K562 (cell line): ENCODE measurements around the gene PLXNA2. TPM values are rescaled to one million over a fixed set of nuclear protein-coding genes. Genes with fewer than 3 reads are reported as not detected.

Experiments used
- ATAC-seq: fragments of 200-7000 bp; cut with Tn5 transposase; 3 replicates; pipeline ENCODE4 v1.9.1; 2020; ENCODE audit warnings: moderate library complexity
- BruUV-seq: library from RNA; stranded (reverse); fragments of 400-500 nt; replicated peaks from 2 replicates; lab custom pipeline; 2021; lab: Mats Ljungman, UMichigan
- CTCF ChIA-PET: fragments of 300-600 bp; formaldehyde crosslinking; extraction: SDS; loops from one replicate; lab custom pipeline; 2021; ENCODE audit warnings: low intra/inter-chr PET ratio; lab: Yijun Ruan, JAX
- POLR2A ChIA-PET: fragments of 300-600, 350-650 bp; sonication (Branson Sonifier 250); formaldehyde crosslinking; extraction: SDS; loops from one replicate; lab custom pipeline; 2021; ENCODE audit warnings: antibody characterized with exemption, inconsistent platforms; lab: Yijun Ruan, JAX
- DNase-seq, 4 experiments: peaks; one replicate each; pipeline versions ENCODE4 v3.0.0 to v3.0.0-alpha.2; 2011 to 2018; ENCODE audit warnings: low spot score in 3 of 4, mixed read lengths in 3 of 4; ENCODE audit errors: extremely low read depth in 1 of 4
- FAIRE-seq: peaks from 2 replicates; lab custom pipeline; 2011; peaks lifted over from hg19 to GRCh38; lab: Jason Lieb, UNC
- H2AFZ ChIP-seq: 2 replicates; pipeline ENCODE4 v1.6.0; 2011; ENCODE audit warnings: low read depth, low read length, control low read depth, inconsistent platforms
- H3K27ac ChIP-seq: fragments of 200-600 bp; 3 replicates; pipeline ENCODE4 v1.8.0; 2011; ENCODE audit warnings: low read depth, mild to moderate bottlenecking, control low read depth, inconsistent platforms, low read length, moderate library complexity, mixed read lengths; ENCODE audit errors: extremely low read depth
- H3K27me3 ChIP-seq, 2 experiments: fragments of 300-600 bp in 1 of 2; 2 replicates in 1 of 2; 3 replicates in 1 of 2; pipeline versions ENCODE4 v1.6.0 to v1.8.0; 2011; ENCODE audit warnings: inconsistent platforms in 2 of 2, low read length in 2 of 2, mild to moderate bottlenecking in 1 of 2, mixed read lengths in 1 of 2, moderate library complexity in 1 of 2; ENCODE audit not compliant: control insufficient read depth in 2 of 2, insufficient read depth in 2 of 2
- H3K36me3 ChIP-seq: fragments of 300-600 bp; 3 replicates; pipeline ENCODE4 v1.8.0; 2011; ENCODE audit warnings: mild to moderate bottlenecking, low read length, inconsistent platforms; ENCODE audit not compliant: control insufficient read depth, insufficient read depth
- H3K4me1 ChIP-seq, 2 experiments: fragments of 200-600 bp in 1 of 2; replicated peaks in 1 of 2; 2 replicates in 1 of 2; 3 replicates in 1 of 2; pipeline versions ENCODE4 v1.5.1 to v1.8.0; 2011; ENCODE audit warnings: inconsistent platforms in 2 of 2, low read length in 2 of 2, mild to moderate bottlenecking in 1 of 2, mixed read lengths in 1 of 2, moderate library complexity in 1 of 2; ENCODE audit not compliant: control insufficient read depth in 2 of 2, insufficient read depth in 2 of 2
- H3K4me2 ChIP-seq: 2 replicates; pipeline ENCODE4 v1.6.1; 2011; ENCODE audit warnings: low read length, control low read depth, inconsistent platforms, mixed read lengths; ENCODE audit not compliant: insufficient read depth
- H3K4me3 ChIP-seq: fragments of 200-600 bp; sonication (generic), shearing (Covaris generic); 2 replicates; pipeline ENCODE4 v1.5.1; 2016; ENCODE audit warnings: control low read depth, inconsistent platforms
- H3K79me2 ChIP-seq: fragments of 200-600 bp; 3 replicates; pipeline ENCODE4 v1.8.0; 2011; ENCODE audit warnings: low read length, inconsistent platforms; ENCODE audit not compliant: control insufficient read depth, insufficient read depth
- H3K9ac ChIP-seq, 2 experiments: 2 replicates each; pipeline versions ENCODE4 v1.6.0 to v1.6.1; 2011; ENCODE audit warnings: low read depth in 2 of 2, low read length in 2 of 2, control low read depth in 1 of 2, inconsistent platforms in 1 of 2, mild to moderate bottlenecking in 1 of 2, mixed read lengths in 1 of 2; ENCODE audit not compliant: insufficient read depth in 1 of 2
- H3K9me1 ChIP-seq: one replicate; pipeline ENCODE4 v1.6.0; 2011; ENCODE audit warnings: inconsistent platforms, mild to moderate bottlenecking, low read length, moderate library complexity; ENCODE audit not compliant: control insufficient read depth, insufficient read depth
- H3K9me3 ChIP-seq: replicated peaks from 2 replicates; pipeline ENCODE4 v1.5.1; 2011; ENCODE audit warnings: low read depth, low read length, inconsistent platforms; ENCODE audit not compliant: control insufficient read depth, insufficient read depth
- H4K20me1 ChIP-seq: replicated peaks from 2 replicates; pipeline ENCODE4 v1.6.1; 2011; ENCODE audit warnings: low read length, inconsistent platforms, mixed read lengths; ENCODE audit not compliant: control insufficient read depth, insufficient read depth
- CCAR2 ChIP-seq: fragments of 200-400 bp; formaldehyde crosslinking; IDR thresholded peaks from 2 replicates; pipeline ENCODE4 v1.6.1; 2017; ENCODE audit warnings: mild to moderate bottlenecking, low read depth, low read length
- EP300 ChIP-seq: IDR thresholded peaks from 2 replicates; pipeline ENCODE4 v1.6.1; 2012; ENCODE audit warnings: low read length, improper control_type of control experiment
- HNRNPUL1 ChIP-seq: fragments of 200-400 bp; formaldehyde crosslinking; IDR thresholded peaks from 2 replicates; pipeline ENCODE4 v1.6.1; 2017; ENCODE audit warnings: low read length
- JUND ChIP-seq, 2 experiments: IDR thresholded peaks; 2 replicates in 1 of 2; 3 replicates in 1 of 2; pipeline ENCODE4 v1.6.1; 2011; ENCODE audit warnings: borderline replicate concordance in 2 of 2, low read depth in 2 of 2, low read length in 2 of 2, improper control_type of control experiment in 1 of 2, missing biosample characterization in 1 of 2, missing genetic modification characterization in 1 of 2, missing genetic modification reagents in 1 of 2
- NFE2L1 ChIP-seq: fragments of 450-650 bp; IDR thresholded peaks from 2 replicates; pipeline ENCODE4 v1.6.1; 2016; ENCODE audit warnings: missing genetic modification characterization, low read depth, mild to moderate bottlenecking, missing compliant biosample characterization, moderate library complexity, borderline replicate concordance
- PHF8 ChIP-seq: fragments of 200-600 bp; sonication (generic); IDR thresholded peaks from 2 replicates; pipeline ENCODE4 v1.6.1; 2012; ENCODE audit warnings: mixed run types, mild to moderate bottlenecking, inconsistent platforms, low read length, moderate library complexity, borderline replicate concordance
- RBBP5 ChIP-seq: fragments of 200-600 bp; sonication (generic); IDR thresholded peaks from 2 replicates; pipeline ENCODE4 v1.6.1; 2012; ENCODE audit warnings: borderline replicate concordance, mild to moderate bottlenecking, low read length, control low read depth, inconsistent platforms; ENCODE audit not compliant: insufficient read depth, poor library complexity, severe bottlenecking
- SRF ChIP-seq, 2 experiments: fragments of 250-450, 450-650 bp in 1 of 2; sonication (Bioruptor Pico) in 1 of 2; sonication (generic) in 1 of 2; formaldehyde crosslinking; IDR thresholded peaks; 2 replicates each; pipeline versions ENCODE4 v1.5.0 to v1.5.1; 2020 to 2022; ENCODE audit warnings: mild to moderate bottlenecking in 1 of 2, missing genetic modification reagents in 1 of 2
- ZNF134 ChIP-seq: fragments of 250-450 bp; sonication (Bioruptor Pico); conservative IDR thresholded peaks from 2 replicates; pipeline ENCODE4 v1.4.0; 2020
- ZNF436 ChIP-seq: fragments of 250-450, 450-650 bp; sonication (Bioruptor Pico); formaldehyde crosslinking; IDR thresholded peaks from 2 replicates; pipeline ENCODE4 v1.7.0; 2020; ENCODE audit warnings: mild to moderate bottlenecking
- WGBS: fragments of 100-300 bp; shearing (Covaris generic); methylation state at CpG from one replicate; pipeline ENCODE4 v1.1.6; 2016; ENCODE audit warnings: low coverage, mixed read lengths; ENCODE audit not compliant: insufficient coverage; ENCODE audit errors: missing lambda C conversion rate; 5-methylcytosine and 5-hydroxymethylcytosine counted together
- in situ Hi-C: fragments of 300-500 bp; cut with MboI; formaldehyde crosslinking; loops from 4 replicates; pipeline ENCODE4 v1.15.0; 2018; ENCODE audit warnings: inconsistent platforms, mixed read lengths
- intact Hi-C: fragments of 100-400 bp; cut with micrococcal nuclease; formaldehyde crosslinking; loops from 2 replicates; pipeline ENCODE4 v1.14.2; 2022
- polyA plus RNA-seq, 8 experiments: library from polyadenylated mRNA; depleted of rRNA in 4 of 8; stranded (reverse) in 5 of 8; unstranded in 3 of 8; fragments of >200 nt; fragmentation: Nextera tagmentation in 2 of 8; fragmentation: Illumina TruSeq in 1 of 8; extraction: Ambion mirVana in 2 of 8; extraction: Trizol in 1 of 8; gene quantifications; 2 replicates each; pipeline versions ENCODE4 v1.2.1 to v1.2.3, GENCODE V29; 2011 to 2014; ENCODE audit warnings: inconsistent platforms in 1 of 8, missing spikeins in 1 of 8
- total RNA-seq, 7 experiments: library from RNA; depleted of rRNA in 6 of 7; stranded (reverse); fragments of >200 nt in 6 of 7; fragmentation: Illumina TruSeq in 2 of 7; extraction: Trizol in 2 of 7; gene quantifications; 2 replicates each; pipeline versions ENCODE4 v1.2.1 to v1.2.3, GENCODE V29; 2011 to 2021; ENCODE audit warnings: low replicate concordance in 1 of 7
- TF ChIP-seq, protein P1 (sequence below): fragments of 450-650 bp; IDR thresholded peaks from 2 replicates; pipeline ENCODE4 v1.6.1; 2016; ENCODE audit warnings: low read depth, mild to moderate bottlenecking, moderate library complexity
- TF ChIP-seq, protein P2 (sequence below): fragments of 450-650 bp; IDR thresholded peaks from one replicate; pipeline ENCODE4 v1.6.1; 2018; ENCODE audit warnings: mild to moderate bottlenecking, moderate library complexity; ENCODE audit not compliant: partially characterized antibody
- TF ChIP-seq, protein P3 (sequence below): IDR thresholded peaks from 2 replicates; pipeline ENCODE4 v1.6.1; 2012; ENCODE audit warnings: low read depth, low read length, improper control_type of control experiment, borderline replicate concordance

PLXNA2 gene
- total and polyA plus RNA-seq, 9 of the 15 experiments (the other 6 are each of a cell fraction or from before 2014, with no cell fraction given) = 0.01 to 1.3 (median 0.32) TPM

DNA sequence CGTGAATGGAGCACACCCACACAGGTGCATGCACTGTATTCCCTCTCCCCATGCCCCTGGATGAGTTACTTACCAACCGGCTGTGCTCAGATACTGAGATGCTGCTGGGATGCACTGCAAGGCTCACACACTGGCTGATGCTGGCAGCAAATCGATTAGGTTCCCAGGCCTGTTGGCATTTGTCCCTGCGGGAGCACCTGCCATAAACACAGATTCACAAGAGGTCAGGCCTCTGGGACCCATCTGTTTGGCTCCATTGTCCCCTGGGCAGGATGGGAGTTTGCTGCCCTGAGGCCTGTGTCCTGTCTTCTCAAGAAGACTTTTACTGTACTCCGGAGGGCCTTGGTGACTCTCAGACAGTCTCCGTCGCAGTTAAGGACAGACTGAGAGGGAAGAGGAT, 145.4 kb downstream of the PLXNA2 start:
- CTCF ChIA-PET = no interaction called here
- Histone ChIP-seq H3K9me1 (peaks cover 3% of the 10 kb centered on the region), H3K27me3 (peaks cover 25 to 50% of the 10 kb centered on the region in 2 experiments; a peak in 4 of 5 replicates), H3K4me2 (no peak overlapping the region), H2AFZ (no peak overlapping the region), H3K9ac (no peak overlapping the region), H3K79me2 (no peaks in the 10 kb centered on the region), H3K36me3 (no peaks in the 10 kb centered on the region), H3K4me1 (no peaks in the 10 kb centered on the region; a peak in 1 of 5 replicates), H3K27ac (no peak overlapping the region), H4K20me1 (no peaks in the 10 kb centered on the region; the same call in 1 of the 2 replicates), H3K9me3 (no peaks in the 10 kb centered on the region), H3K4me3 (no peak overlapping the region)
- no peak for FAIRE-seq
- no TSS peak for BruUV-seq
- in situ Hi-C loops = no loop called here
- POLR2A ChIA-PET = no interaction called here
- ATAC-seq = no peak
- 3% methylated on average over 7 of the region's 7 CpGs for WGBS
- TF ChIP-seq HNRNPUL1 = no peak
- TF ChIP-seq EP300 = no peak
- TF ChIP-seq SRF (CRISPR knock-in tag; IDR thresholded peaks at IDR 0.05) = no peak
- TF ChIP-seq, protein P1, sequence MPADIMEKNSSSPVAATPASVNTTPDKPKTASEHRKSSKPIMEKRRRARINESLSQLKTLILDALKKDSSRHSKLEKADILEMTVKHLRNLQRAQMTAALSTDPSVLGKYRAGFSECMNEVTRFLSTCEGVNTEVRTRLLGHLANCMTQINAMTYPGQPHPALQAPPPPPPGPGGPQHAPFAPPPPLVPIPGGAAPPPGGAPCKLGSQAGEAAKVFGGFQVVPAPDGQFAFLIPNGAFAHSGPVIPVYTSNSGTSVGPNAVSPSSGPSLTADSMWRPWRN = no peak
- TF ChIP-seq, protein P2, sequence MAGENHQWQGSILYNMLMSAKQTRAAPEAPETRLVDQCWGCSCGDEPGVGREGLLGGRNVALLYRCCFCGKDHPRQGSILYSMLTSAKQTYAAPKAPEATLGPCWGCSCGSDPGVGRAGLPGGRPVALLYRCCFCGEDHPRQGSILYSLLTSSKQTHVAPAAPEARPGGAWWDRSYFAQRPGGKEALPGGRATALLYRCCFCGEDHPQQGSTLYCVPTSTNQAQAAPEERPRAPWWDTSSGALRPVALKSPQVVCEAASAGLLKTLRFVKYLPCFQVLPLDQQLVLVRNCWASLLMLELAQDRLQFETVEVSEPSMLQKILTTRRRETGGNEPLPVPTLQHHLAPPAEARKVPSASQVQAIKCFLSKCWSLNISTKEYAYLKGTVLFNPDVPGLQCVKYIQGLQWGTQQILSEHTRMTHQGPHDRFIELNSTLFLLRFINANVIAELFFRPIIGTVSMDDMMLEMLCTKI = no peak
- TF ChIP-seq PHF8 = no peak
- no peak for TF ChIP-seq ZNF436
- TF ChIP-seq RBBP5 = no peak
- TF ChIP-seq CCAR2 = no peak
- no peak for TF ChIP-seq ZNF134
- TF ChIP-seq, protein P3, sequence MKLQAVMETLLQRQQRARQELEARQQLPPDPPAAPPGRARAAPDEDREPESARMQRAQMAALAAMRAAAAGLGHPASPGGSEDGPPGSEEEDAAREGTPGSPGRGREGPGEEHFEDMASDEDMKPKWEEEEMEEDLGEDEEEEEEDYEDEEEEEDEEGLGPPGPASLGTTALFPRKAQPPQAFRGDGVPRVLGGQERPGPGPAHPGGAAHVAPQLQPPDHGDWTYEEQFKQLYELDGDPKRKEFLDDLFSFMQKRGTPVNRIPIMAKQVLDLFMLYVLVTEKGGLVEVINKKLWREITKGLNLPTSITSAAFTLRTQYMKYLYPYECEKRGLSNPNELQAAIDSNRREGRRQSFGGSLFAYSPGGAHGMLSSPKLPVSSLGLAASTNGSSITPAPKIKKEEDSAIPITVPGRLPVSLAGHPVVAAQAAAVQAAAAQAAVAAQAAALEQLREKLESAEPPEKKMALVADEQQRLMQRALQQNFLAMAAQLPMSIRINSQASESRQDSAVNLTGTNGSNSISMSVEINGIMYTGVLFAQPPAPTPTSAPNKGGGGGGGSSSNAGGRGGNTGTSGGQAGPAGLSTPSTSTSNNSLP = no peak
- TF ChIP-seq JUND (IDR thresholded peaks at IDR 0.05; ENCODE audit: borderline replicate concordance, low read depth, low read length) = no peak
- TF ChIP-seq JUND (tag; IDR thresholded peaks at IDR 0.05; ENCODE audit: borderline replicate concordance, low read depth, low read length) = no peak
- TF ChIP-seq NFE2L1 = no peak
- TF ChIP-seq, all 486 proteins: peak for 0
- intact Hi-C loops = no loop called here
- DNase-seq = no peak
